K562 (cell line): ENCODE data around the gene RFX3.

Experiments
- FOXA1 ChIP-seq: fragments of 450-650 bp; IDR thresholded peaks from 2 replicates; pipeline ENCODE4 v1.6.1; 2016; ENCODE audit warnings: mild to moderate bottlenecking, borderline replicate concordance
- HNRNPH1 ChIP-seq: fragments of 200-400 bp; formaldehyde crosslinking; optimal IDR thresholded peaks from 2 replicates; pipeline ENCODE3; 2017; ENCODE audit warnings: low read depth, mild to moderate bottlenecking, low read length, moderate library complexity
- KLF1 ChIP-seq: fragments of 450-650 bp; IDR thresholded peaks from 2 replicates; pipeline ENCODE4 v1.6.1; 2016; ENCODE audit warnings: missing genetic modification characterization, missing compliant biosample characterization
- POLR2A ChIP-seq: fragments of 450-650 bp; conservative IDR thresholded peaks from 2 replicates; pipeline ENCODE4 v1.6.1; 2016
- POLR2AphosphoS5 ChIP-seq: IDR thresholded peaks from 2 replicates; pipeline ENCODE4 v1.6.1; 2011; ENCODE audit warnings: mild to moderate bottlenecking, low read depth, low read length, moderate library complexity; ENCODE audit not compliant: control insufficient read depth, insufficient read depth
- ZNF184 ChIP-seq: sonication (generic); formaldehyde crosslinking; IDR thresholded peaks from 2 replicates; pipeline ENCODE4 v1.5.0; 2020; ENCODE audit warnings: missing genetic modification reagents
- TF ChIP-seq, protein P1 (sequence below), 2 experiments: fragments of 450-650 bp; formaldehyde crosslinking in 1 of 2; IDR thresholded peaks; 2 replicates each; pipeline versions ENCODE4 v1.4.0 to v1.6.1; 2014 to 2020; ENCODE audit warnings: mild to moderate bottlenecking in 2 of 2, borderline replicate concordance in 1 of 2, low read depth in 1 of 2
- TF ChIP-seq, protein P2 (sequence below), 3 experiments: IDR thresholded peaks in 2 of 3; conservative IDR thresholded peaks in 1 of 3; 2 replicates each; pipeline ENCODE4 v1.5.1; 2011 to 2012; ENCODE audit warnings: low read length in 3 of 3, mild to moderate bottlenecking in 3 of 3, control low read depth in 2 of 3, improper control_type of control experiment in 1 of 3, inconsistent platforms in 1 of 3, low read depth in 1 of 3, mixed read lengths in 1 of 3, moderate library complexity in 1 of 3; ENCODE audit not compliant: insufficient read depth in 2 of 3

DNA sequence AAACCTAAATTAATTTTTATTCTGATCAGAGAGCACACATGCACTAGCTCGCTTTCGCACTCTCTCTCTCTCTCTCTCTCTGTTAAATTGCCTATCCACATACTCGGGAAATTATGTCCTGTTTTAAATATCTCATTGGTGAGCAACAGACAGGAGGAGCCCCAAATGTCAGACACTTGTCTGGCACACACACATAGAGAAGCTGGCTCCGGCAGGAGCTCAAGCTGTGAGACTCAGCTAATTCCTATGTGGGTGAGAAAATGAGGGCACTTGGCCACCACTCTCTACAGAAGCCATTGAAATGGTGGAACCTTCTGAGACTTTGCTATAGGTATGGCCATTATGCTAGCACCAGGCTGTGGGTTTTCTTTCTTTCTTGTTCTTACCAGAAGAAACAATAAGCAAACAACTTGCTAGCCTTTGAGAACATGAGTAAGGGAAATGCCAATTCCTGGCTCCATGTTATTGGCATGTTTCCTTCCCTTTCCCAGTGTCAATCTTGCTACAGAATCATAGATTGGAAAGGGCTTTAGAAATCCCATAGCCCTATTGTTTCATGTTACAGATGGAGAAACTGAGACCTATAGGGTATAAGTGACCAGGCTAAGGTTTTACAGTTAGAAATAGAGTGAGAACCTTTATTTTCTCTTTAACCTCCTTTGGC is 9.0 kb downstream of the RFX3 start:
- TF ChIP-seq, protein P1, sequence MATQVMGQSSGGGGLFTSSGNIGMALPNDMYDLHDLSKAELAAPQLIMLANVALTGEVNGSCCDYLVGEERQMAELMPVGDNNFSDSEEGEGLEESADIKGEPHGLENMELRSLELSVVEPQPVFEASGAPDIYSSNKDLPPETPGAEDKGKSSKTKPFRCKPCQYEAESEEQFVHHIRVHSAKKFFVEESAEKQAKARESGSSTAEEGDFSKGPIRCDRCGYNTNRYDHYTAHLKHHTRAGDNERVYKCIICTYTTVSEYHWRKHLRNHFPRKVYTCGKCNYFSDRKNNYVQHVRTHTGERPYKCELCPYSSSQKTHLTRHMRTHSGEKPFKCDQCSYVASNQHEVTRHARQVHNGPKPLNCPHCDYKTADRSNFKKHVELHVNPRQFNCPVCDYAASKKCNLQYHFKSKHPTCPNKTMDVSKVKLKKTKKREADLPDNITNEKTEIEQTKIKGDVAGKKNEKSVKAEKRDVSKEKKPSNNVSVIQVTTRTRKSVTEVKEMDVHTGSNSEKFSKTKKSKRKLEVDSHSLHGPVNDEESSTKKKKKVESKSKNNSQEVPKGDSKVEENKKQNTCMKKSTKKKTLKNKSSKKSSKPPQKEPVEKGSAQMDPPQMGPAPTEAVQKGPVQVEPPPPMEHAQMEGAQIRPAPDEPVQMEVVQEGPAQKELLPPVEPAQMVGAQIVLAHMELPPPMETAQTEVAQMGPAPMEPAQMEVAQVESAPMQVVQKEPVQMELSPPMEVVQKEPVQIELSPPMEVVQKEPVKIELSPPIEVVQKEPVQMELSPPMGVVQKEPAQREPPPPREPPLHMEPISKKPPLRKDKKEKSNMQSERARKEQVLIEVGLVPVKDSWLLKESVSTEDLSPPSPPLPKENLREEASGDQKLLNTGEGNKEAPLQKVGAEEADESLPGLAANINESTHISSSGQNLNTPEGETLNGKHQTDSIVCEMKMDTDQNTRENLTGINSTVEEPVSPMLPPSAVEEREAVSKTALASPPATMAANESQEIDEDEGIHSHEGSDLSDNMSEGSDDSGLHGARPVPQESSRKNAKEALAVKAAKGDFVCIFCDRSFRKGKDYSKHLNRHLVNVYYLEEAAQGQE (IDR thresholded peaks at IDR 0.05; ENCODE audit: borderline replicate concordance) = no peak
- TF ChIP-seq, protein P1 (CRISPR knock-in tag; IDR thresholded peaks at IDR 0.05; ENCODE audit: low read depth) = no peak
- TF ChIP-seq KLF1 (tag) = no peak
- TF ChIP-seq POLR2A = no peak
- TF ChIP-seq POLR2AphosphoS5 = no peak
- TF ChIP-seq, protein P2, sequence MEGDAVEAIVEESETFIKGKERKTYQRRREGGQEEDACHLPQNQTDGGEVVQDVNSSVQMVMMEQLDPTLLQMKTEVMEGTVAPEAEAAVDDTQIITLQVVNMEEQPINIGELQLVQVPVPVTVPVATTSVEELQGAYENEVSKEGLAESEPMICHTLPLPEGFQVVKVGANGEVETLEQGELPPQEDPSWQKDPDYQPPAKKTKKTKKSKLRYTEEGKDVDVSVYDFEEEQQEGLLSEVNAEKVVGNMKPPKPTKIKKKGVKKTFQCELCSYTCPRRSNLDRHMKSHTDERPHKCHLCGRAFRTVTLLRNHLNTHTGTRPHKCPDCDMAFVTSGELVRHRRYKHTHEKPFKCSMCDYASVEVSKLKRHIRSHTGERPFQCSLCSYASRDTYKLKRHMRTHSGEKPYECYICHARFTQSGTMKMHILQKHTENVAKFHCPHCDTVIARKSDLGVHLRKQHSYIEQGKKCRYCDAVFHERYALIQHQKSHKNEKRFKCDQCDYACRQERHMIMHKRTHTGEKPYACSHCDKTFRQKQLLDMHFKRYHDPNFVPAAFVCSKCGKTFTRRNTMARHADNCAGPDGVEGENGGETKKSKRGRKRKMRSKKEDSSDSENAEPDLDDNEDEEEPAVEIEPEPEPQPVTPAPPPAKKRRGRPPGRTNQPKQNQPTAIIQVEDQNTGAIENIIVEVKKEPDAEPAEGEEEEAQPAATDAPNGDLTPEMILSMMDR (IDR thresholded peaks at IDR 0.05 in 2 of 3, conservative IDR thresholded peaks at IDR 0.05 in 1 of 3; ENCODE audit: insufficient read depth in 2 of 3, low read depth in 1 of 3, low read length in 3 of 3) = no peak
- TF ChIP-seq ZNF184 = no peak
- no peak for TF ChIP-seq HNRNPH1
- TF ChIP-seq FOXA1 = no peak
